Neural progenitor cell (in vitro differentiated cells): ENCODE data around the gene LRCH3. TPM values are rescaled to one million over a fixed set of nuclear protein-coding genes. Genes with fewer than 3 reads are reported as not detected.

Experiments
- DNase-seq: peaks from one replicate; pipeline ENCODE4 v3.0.0-alpha.2; 2016; ENCODE audit warnings: low spot score
- H2AFZ ChIP-seq: fragments of 200-600 bp; sonication (generic); replicated peaks from 2 replicates; pipeline ENCODE4 v1.6.1; 2016; ENCODE audit warnings: antibody characterized with exemption
- H3F3A ChIP-seq: fragments of 200-600 bp; sonication (generic); 2 replicates; pipeline ENCODE4 v1.6.1; 2016; ENCODE audit warnings: antibody characterized with exemption, low read depth
- H3K27ac ChIP-seq: fragments of 200-600 bp; sonication (generic); 2 replicates; pipeline ENCODE4 v1.5.1; 2016; ENCODE audit warnings: mild to moderate bottlenecking
- H3K27me3 ChIP-seq: fragments of 200-600 bp; sonication (generic); 2 replicates; pipeline ENCODE4 v1.6.1; 2016; ENCODE audit warnings: mild to moderate bottlenecking, moderate library complexity
- H3K36me3 ChIP-seq: fragments of 200-600 bp; sonication (generic); 2 replicates; pipeline ENCODE4 v1.5.1; 2016
- H3K4me1 ChIP-seq: fragments of 200-600 bp; sonication (generic); 2 replicates; pipeline ENCODE4 v1.6.1; 2016; ENCODE audit warnings: mixed run types
- H3K4me2 ChIP-seq: fragments of 200-600 bp; sonication (generic); 2 replicates; pipeline ENCODE4 v1.6.1; 2016
- H3K4me3 ChIP-seq: fragments of 200-600 bp; sonication (generic); 2 replicates; pipeline ENCODE4 v1.5.1; 2016
- H3K79me2 ChIP-seq: fragments of 200-600 bp; sonication (generic); 2 replicates; pipeline ENCODE4 v1.6.1; 2016; ENCODE audit warnings: low read depth
- H3K9ac ChIP-seq: fragments of 200-600 bp; sonication (generic); 2 replicates; pipeline ENCODE4 v1.6.1; 2016
- H3K9me3 ChIP-seq: fragments of 200-600 bp; sonication (generic); 2 replicates; pipeline ENCODE4 v1.5.1; 2016; ENCODE audit warnings: low read depth
- H4K20me1 ChIP-seq: fragments of 200-600 bp; sonication (generic); 2 replicates; pipeline ENCODE4 v1.6.1; 2016; ENCODE audit warnings: low read depth
- H3K27ac Mint-ChIP-seq: 3 replicates; pipeline ENCODE4 v1.8.0; 2021; ENCODE audit warnings: mixed read lengths
- H3K27me3 Mint-ChIP-seq: 2 replicates; pipeline ENCODE4 v1.8.0; 2022; ENCODE audit warnings: low read depth, mild to moderate bottlenecking, inconsistent platforms, moderate library complexity, mixed read lengths; ENCODE audit not compliant: insufficient read depth
- H3K36me3 Mint-ChIP-seq: 3 replicates; pipeline ENCODE4 v1.8.0; 2021; ENCODE audit warnings: mixed read lengths
- H3K4me1 Mint-ChIP-seq: 3 replicates; pipeline ENCODE4 v1.8.0; 2021; ENCODE audit warnings: mixed read lengths
- H3K4me3 Mint-ChIP-seq: 3 replicates; pipeline ENCODE4 v1.8.0; 2021; ENCODE audit warnings: mild to moderate bottlenecking, moderate library complexity, mixed read lengths
- H3K9me3 Mint-ChIP-seq: 3 replicates; pipeline ENCODE4 v1.8.0; 2020; ENCODE audit warnings: mixed read lengths
- EZH2 ChIP-seq: fragments of 200-600 bp; sonication (generic); IDR thresholded peaks from 2 replicates; pipeline ENCODE4 v1.6.1; 2017; ENCODE audit warnings: antibody characterized with exemption, mild to moderate bottlenecking, moderate library complexity
- EZH2phosphoT487 ChIP-seq: fragments of 200-600 bp; sonication (generic); IDR thresholded peaks from 2 replicates; pipeline ENCODE4 v1.6.1; 2017; ENCODE audit warnings: antibody characterized with exemption
- total RNA-seq: library from RNA; depleted of rRNA; stranded (reverse); fragments of >200 nt; gene quantifications from 2 replicates; pipeline ENCODE4 v1.2.3, GENCODE V29; 2015; ENCODE audit warnings: low replicate concordance
- TF ChIP-seq, protein P1 (sequence below): fragments of 200-600 bp; sonication (generic); IDR thresholded peaks from 2 replicates; pipeline ENCODE4 v1.5.1; 2017; ENCODE audit warnings: antibody characterized with exemption, mild to moderate bottlenecking

The LRCH3 gene
- total RNA-seq, 1 donor from 2014 or later = 56.2 TPM

DNA sequence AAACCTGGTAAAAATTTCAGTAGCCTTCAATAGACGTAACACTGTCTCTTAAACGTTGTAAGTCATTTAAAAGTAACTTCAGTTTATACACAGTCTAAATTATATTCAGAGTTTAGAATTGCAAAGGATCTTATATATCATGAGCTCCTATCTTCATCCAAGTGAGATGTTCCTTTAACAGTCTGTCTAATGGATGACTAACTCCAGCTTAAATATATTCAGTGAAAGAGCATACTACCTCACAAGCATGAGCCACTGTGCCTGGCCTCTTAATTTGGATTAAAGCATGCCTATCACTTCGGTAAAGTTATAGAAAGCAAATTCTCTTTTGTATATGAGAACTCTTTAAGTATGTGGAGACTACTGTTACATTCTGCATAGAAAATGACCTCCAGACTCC lies 34.4 kb upstream of the LRCH3 start:
- H3K4me1 ChIP-seq = peaks cover 1% of the 10 kb centered on the region
- Mint-ChIP-seq H3K4me3 (no peak overlapping the region), H3K9me3 (no peaks in the 10 kb centered on the region), H3K27ac (no peak overlapping the region), H3K4me1 (peaks cover 12% of the 10 kb centered on the region), H3K27me3 (no peaks in the 10 kb centered on the region), H3K36me3 (peaks cover 9% of the 10 kb centered on the region)
- H3K9me3 ChIP-seq = no peaks in the 10 kb centered on the region
- H3K27ac ChIP-seq = no peak overlapping the region
- peaks cover 43% of the 10 kb centered on the region for H3K79me2 ChIP-seq
- no peak overlapping the region for H3K4me3 ChIP-seq
- peaks cover 32% of the 10 kb centered on the region for H4K20me1 ChIP-seq
- no peak overlapping the region for H3K9ac ChIP-seq
- peaks cover 4% of the 10 kb centered on the region for H3K36me3 ChIP-seq
- TF ChIP-seq EZH2phosphoT487 (no peak), EZH2 (no peak)
- TF ChIP-seq, protein P1, sequence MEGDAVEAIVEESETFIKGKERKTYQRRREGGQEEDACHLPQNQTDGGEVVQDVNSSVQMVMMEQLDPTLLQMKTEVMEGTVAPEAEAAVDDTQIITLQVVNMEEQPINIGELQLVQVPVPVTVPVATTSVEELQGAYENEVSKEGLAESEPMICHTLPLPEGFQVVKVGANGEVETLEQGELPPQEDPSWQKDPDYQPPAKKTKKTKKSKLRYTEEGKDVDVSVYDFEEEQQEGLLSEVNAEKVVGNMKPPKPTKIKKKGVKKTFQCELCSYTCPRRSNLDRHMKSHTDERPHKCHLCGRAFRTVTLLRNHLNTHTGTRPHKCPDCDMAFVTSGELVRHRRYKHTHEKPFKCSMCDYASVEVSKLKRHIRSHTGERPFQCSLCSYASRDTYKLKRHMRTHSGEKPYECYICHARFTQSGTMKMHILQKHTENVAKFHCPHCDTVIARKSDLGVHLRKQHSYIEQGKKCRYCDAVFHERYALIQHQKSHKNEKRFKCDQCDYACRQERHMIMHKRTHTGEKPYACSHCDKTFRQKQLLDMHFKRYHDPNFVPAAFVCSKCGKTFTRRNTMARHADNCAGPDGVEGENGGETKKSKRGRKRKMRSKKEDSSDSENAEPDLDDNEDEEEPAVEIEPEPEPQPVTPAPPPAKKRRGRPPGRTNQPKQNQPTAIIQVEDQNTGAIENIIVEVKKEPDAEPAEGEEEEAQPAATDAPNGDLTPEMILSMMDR = no peak
- no peak overlapping the region for H2AFZ ChIP-seq
- peaks cover 9% of the 10 kb centered on the region for H3K27me3 ChIP-seq
- DNase-seq = no peak
- H3K4me2 ChIP-seq = no peak overlapping the region
- peaks cover 1% of the 10 kb centered on the region for H3F3A ChIP-seq

- no peaks in the 10 kb centered on the region for H3K9me3 Mint-ChIP-seq
- H3K27me3 Mint-ChIP-seq = no peaks in the 10 kb centered on the region
- Histone ChIP-seq H3K9me3 (no peaks in the 10 kb centered on the region), H2AFZ (no peak overlapping the region), H3F3A (no peaks in the 10 kb centered on the region), H3K4me2 (no peak overlapping the region), H3K4me1 (no peaks in the 10 kb centered on the region), H3K36me3 (peaks cover 7% of the 10 kb centered on the region), H3K27me3 (no peaks in the 10 kb centered on the region), H3K4me3 (no peak overlapping the region), H3K9ac (no peak overlapping the region), H3K79me2 (peaks cover 25% of the 10 kb centered on the region), H3K27ac (no peak overlapping the region), H4K20me1 (peaks cover 14% of the 10 kb centered on the region)
- no peaks in the 10 kb centered on the region for H3K4me1 Mint-ChIP-seq
- no peak overlapping the region for H3K27ac Mint-ChIP-seq
- H3K4me3 Mint-ChIP-seq = no peak overlapping the region
- no peak for TF ChIP-seq EZH2
- TF ChIP-seq EZH2phosphoT487 = no peak
- TF ChIP-seq, protein P1 = no peak
- peaks cover 11% of the 10 kb centered on the region for H3K36me3 Mint-ChIP-seq
- no peak for DNase-seq
Measured at GRCh38 chr3:197758512-197758911, 32.5 kb upstream of the LRCH3 start.

DNA sequence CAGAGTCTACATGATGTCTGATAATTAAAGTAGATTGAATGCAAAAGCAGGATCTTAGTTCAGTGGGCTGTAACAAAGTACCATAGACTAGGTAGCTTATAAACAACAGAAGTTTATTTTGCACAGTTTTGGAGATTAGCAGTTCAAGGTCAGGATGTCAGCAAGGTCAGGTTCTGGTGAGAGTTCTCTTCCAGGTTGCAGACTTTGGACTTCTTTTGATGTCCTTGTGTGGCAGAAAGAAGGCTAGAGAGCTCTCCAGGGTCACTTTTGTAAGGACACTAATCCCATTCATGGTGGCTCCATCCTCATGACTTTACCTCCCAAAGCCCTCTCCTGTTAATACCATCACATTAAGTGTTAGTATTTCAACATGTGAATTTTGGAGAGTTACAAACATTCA lies 29.3 kb upstream of the LRCH3 start:
- TF ChIP-seq, protein P1 = no peak
- no peak for TF ChIP-seq EZH2
- TF ChIP-seq EZH2phosphoT487 = no peak
- Mint-ChIP-seq H3K9me3 (no peaks in the 10 kb centered on the region), H3K36me3 (peaks cover 15% of the 10 kb centered on the region), H3K4me1 (no peaks in the 10 kb centered on the region), H3K27ac (no peak overlapping the region), H3K27me3 (no peaks in the 10 kb centered on the region), H3K4me3 (no peak overlapping the region)
- Histone ChIP-seq H3K9ac (no peak overlapping the region), H3K27ac (no peak overlapping the region), H2AFZ (no peak overlapping the region), H3F3A (no peaks in the 10 kb centered on the region), H3K4me3 (no peak overlapping the region), H3K36me3 (peaks cover 7% of the 10 kb centered on the region), H3K4me1 (no peaks in the 10 kb centered on the region), H3K79me2 (no peaks in the 10 kb centered on the region), H3K27me3 (no peaks in the 10 kb centered on the region), H3K9me3 (no peaks in the 10 kb centered on the region), H4K20me1 (no peaks in the 10 kb centered on the region), H3K4me2 (no peak overlapping the region)
- DNase-seq = no peak
